ENCODE data around the gene ONECUT3.

GRCh38 chr19:1768918-1769644 lies 15.8 kb downstream of the ONECUT3 start:
- TF ChIP-seq POLR2A (IDR thresholded peaks at IDR 0.05; ENCODE audit: low read depth, low read length) (no peak), POLR2AphosphoS5 (IDR thresholded peaks at IDR 0.05; ENCODE audit: insufficient read depth, low read depth, low read length) (no peak), EZH2 (IDR thresholded peaks at IDR 0.05; ENCODE audit: borderline replicate concordance, low read depth, low read length, severe bottlenecking) (no peak), MYC (IDR thresholded peaks at IDR 0.05; ENCODE audit: low read depth, low read length) (no peak)
- TF ChIP-seq, protein P1, sequence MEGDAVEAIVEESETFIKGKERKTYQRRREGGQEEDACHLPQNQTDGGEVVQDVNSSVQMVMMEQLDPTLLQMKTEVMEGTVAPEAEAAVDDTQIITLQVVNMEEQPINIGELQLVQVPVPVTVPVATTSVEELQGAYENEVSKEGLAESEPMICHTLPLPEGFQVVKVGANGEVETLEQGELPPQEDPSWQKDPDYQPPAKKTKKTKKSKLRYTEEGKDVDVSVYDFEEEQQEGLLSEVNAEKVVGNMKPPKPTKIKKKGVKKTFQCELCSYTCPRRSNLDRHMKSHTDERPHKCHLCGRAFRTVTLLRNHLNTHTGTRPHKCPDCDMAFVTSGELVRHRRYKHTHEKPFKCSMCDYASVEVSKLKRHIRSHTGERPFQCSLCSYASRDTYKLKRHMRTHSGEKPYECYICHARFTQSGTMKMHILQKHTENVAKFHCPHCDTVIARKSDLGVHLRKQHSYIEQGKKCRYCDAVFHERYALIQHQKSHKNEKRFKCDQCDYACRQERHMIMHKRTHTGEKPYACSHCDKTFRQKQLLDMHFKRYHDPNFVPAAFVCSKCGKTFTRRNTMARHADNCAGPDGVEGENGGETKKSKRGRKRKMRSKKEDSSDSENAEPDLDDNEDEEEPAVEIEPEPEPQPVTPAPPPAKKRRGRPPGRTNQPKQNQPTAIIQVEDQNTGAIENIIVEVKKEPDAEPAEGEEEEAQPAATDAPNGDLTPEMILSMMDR (IDR thresholded peaks at IDR 0.05; ENCODE audit: extremely low read depth in 1 of 2, insufficient read depth in 1 of 2, low read depth in 1 of 2, low read length in 2 of 2): no peak
